ENCODE measurements around the gene NOP9. TPM values are rescaled to one million over a fixed set of nuclear protein-coding genes. Genes with fewer than 3 reads are reported as not detected.

The NOP9 gene
- total and polyA plus RNA-seq, 8 donors: 22.4 to 28.4 (median 25.1) TPM

DNA sequence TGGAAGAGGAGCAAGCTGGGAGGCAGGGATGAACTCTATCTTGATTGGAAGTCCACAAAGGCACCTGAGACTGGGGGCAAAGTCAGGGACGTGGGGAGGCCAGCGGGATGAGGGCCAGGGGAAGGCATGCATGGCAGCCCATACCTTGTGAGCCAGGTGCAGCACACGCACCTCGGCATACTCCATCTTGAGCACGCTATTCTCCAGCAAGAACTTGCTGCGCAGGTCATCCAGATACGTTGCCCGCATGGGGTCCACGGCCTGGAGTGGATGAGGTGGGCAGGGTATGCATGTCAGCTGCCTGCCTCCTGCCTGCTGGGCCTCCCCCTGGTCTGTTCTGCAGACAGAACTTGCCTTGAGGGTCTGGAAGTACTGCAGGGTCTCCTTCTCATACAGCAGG lies 32.1 kb upstream of the NOP9 start:
- no peaks in the 10 kb centered on the region for H3K27me3 ChIP-seq
- DNase-seq: no peak
- H3K27ac ChIP-seq: no peak overlapping the region
- TF ChIP-seq, protein P1, sequence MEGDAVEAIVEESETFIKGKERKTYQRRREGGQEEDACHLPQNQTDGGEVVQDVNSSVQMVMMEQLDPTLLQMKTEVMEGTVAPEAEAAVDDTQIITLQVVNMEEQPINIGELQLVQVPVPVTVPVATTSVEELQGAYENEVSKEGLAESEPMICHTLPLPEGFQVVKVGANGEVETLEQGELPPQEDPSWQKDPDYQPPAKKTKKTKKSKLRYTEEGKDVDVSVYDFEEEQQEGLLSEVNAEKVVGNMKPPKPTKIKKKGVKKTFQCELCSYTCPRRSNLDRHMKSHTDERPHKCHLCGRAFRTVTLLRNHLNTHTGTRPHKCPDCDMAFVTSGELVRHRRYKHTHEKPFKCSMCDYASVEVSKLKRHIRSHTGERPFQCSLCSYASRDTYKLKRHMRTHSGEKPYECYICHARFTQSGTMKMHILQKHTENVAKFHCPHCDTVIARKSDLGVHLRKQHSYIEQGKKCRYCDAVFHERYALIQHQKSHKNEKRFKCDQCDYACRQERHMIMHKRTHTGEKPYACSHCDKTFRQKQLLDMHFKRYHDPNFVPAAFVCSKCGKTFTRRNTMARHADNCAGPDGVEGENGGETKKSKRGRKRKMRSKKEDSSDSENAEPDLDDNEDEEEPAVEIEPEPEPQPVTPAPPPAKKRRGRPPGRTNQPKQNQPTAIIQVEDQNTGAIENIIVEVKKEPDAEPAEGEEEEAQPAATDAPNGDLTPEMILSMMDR (IDR thresholded peaks at IDR 0.05): no peak
- no peak for ATAC-seq
- H3K4me3 ChIP-seq: no peak overlapping the region
- peaks cover 10 to 16% of the 10 kb centered on the region in 2 donors for H3K4me1 ChIP-seq
- peaks cover 0 to 55% of the 10 kb centered on the region in 2 donors for H3K36me3 ChIP-seq
- intact Hi-C loops (cut with DNase I): no loop called here
- H3K9me3 ChIP-seq: no peaks in the 10 kb centered on the region

DNA sequence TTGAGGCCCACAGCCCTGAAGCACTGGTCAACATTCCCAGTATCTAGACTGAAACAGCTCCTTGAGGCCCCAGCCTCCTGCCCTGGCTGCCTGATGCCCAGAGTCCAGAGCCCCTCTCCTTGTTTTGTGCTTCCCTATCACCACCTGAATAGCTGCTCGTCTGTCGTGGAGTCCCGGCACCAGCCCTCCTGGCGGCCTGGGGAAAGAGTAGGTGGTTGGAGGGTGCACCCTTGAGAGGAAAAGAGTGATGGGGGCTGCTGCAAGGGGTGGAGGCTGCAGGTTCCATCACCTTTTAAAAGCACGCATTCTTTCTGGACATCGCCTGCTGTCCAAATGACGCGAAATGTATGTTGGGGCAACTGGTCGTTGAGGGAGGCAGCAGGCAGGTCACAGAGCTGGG lies 31.4 kb upstream of the NOP9 start:
- DNase-seq (no peak), ATAC-seq (no peak)
- intact Hi-C loops (cut with DNase I): no loop called here
- H3K4me1 ChIP-seq: peaks cover 17 to 23% of the 10 kb centered on the region in 2 donors
- peaks cover 0 to 55% of the 10 kb centered on the region in 2 donors for H3K36me3 ChIP-seq
- TF ChIP-seq, protein P1 (IDR thresholded peaks at IDR 0.05): no peak
- no peak overlapping the region for H3K27ac ChIP-seq
- no peaks in the 10 kb centered on the region for H3K9me3 ChIP-seq
- no peak overlapping the region for H3K4me3 ChIP-seq
- H3K27me3 ChIP-seq: no peaks in the 10 kb centered on the region

DNA sequence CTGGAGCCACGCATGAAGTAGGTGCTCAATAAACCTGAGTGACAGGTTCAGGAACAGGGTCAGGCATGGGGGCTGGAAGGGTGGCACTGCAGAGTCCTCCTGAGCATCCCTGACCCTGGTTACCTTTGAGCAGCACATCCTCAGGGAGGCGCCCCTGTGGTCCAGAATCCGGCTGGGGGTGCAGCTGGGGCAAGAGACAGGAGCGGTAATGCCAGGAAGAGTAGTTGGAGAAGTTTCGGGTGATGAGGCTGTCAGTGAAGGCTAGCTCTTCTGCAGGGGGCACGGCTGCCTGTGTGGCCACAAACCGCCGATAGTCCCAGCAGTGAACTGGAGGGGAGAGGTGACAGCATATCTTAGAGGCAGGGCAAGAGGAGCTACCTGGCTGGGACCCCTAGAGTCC lies 30.3 kb upstream of the NOP9 start:
- Histone ChIP-seq H3K27me3 (no peaks in the 10 kb centered on the region), H3K27ac (no peak overlapping the region), H3K36me3 (peaks cover 0 to 55% of the 10 kb centered on the region in 2 donors), H3K4me1 (peaks cover 23 to 35% of the 10 kb centered on the region in 2 donors), H3K9me3 (no peaks in the 10 kb centered on the region), H3K4me3 (no peak overlapping the region)
- intact Hi-C loops (cut with DNase I): no loop called here
- ATAC-seq (no peak), DNase-seq (no peak)
- TF ChIP-seq, protein P1 (IDR thresholded peaks at IDR 0.05): no peak

DNA sequence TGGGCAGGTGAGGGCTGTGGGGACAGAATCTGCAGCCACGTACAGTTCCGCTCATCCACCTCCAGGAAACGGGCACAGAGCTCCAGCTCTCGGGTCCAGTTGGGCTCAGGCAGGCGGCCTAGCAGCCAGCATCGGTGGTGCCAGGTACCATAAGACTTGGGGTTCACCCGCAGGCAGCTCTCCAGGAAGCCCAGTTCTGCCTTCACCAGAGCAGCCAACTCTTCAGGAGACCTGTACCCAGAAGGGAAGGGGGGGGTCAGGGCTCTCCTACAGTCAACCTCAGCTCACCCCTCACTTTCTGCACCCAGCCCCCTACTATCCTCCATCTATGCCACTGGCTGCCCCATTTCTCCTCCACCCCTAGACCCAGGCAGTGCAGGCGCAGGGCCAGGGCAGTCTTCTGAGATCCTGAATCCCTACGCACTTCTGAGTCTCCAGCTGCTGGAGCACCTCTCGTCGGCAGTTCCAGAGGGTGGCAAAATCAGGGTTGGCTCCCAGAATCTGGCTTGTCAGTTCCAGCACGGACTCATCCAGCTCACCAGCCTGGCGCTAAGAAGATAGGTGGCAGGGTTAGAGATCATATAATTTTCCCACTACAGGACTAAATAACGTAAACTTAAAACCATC lies 29.6 kb upstream of the NOP9 start:
- DNase-seq (peak in 1 of 4 donors; percentile 56), ATAC-seq (no peak)
- peaks cover 23 to 41% of the 10 kb centered on the region in 2 donors for H3K4me1 ChIP-seq
- TF ChIP-seq, protein P1 (IDR thresholded peaks at IDR 0.05): no peak
- H3K36me3 ChIP-seq: peaks cover 0 to 53% of the 10 kb centered on the region in 2 donors
- H3K4me3 ChIP-seq: no peak overlapping the region
- no peak overlapping the region for H3K27ac ChIP-seq
- intact Hi-C loops (cut with DNase I): no loop called here
- H3K27me3 ChIP-seq: no peaks in the 10 kb centered on the region
- no peaks in the 10 kb centered on the region for H3K9me3 ChIP-seq

DNA sequence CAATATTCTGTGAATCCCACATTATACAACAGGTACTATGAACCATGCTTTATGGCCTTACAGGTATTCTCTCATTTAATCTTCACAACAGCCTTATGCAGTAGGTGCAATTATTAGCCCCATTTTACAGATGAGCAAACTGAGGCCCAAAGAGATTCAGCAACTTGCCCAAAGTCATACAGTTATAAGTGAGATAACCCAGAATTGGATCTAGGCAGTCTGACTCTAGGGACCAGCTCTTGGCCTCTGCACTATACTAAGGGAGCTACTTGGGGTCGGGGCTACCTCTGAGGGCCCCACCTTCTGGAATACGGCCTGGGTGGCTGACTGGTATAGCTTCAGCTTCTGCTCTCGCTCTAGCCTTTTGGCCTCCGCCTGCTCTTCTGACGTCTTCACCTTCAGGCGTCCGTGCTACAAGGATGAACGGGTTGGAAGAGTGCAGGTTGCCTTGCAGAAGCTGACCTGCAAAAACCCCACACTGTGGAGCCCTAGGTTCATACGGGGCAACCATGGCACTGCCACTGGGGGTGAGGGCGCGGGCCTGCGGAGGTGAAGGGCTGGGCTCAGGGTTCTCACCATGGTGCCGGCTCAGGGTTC lies 29.0 kb upstream of the NOP9 start:
- TF ChIP-seq, protein P1 (IDR thresholded peaks at IDR 0.05): no peak
- H3K27me3 ChIP-seq: no peaks in the 10 kb centered on the region
- ATAC-seq (peak; percentile 7), DNase-seq (peak in 1 of 4 donors; percentile 28)
- peak overlapping the region; percentile 77 to 84 for H3K4me3 ChIP-seq
- H3K9me3 ChIP-seq: no peaks in the 10 kb centered on the region
- H3K36me3 ChIP-seq: peaks cover 0 to 47% of the 10 kb centered on the region in 2 donors
- peaks cover 23 to 47% of the 10 kb centered on the region in 2 donors for H3K4me1 ChIP-seq
- peak overlapping the region; percentile 97 to 99 for H3K27ac ChIP-seq
- intact Hi-C loops (cut with DNase I): no loop called here
